IPS DF 19.7 (cell line): Measurements from ENCODE around the gene NAMPT.
"Not testable (repeated sequence)": the region's sequence is repeated elsewhere in the genome, so short reads cannot be mapped to it uniquely, and the experiment has no call there.

Experiments used
- DNase-seq: peaks from one replicate; pipeline ENCODE4 v3.0.0-alpha.2; 2013; ENCODE audit warnings: low read depth, low spot score

The NAMPT gene

GRCh38 chr7:106284714-106285050 lies at the start of gene NAMPT:
Gene NAMPT (minus strand): TSS chr7:106284983. CDS start chr7:106284884, 99 bp downstream.
- DNase-seq, result no peak

DNA sequence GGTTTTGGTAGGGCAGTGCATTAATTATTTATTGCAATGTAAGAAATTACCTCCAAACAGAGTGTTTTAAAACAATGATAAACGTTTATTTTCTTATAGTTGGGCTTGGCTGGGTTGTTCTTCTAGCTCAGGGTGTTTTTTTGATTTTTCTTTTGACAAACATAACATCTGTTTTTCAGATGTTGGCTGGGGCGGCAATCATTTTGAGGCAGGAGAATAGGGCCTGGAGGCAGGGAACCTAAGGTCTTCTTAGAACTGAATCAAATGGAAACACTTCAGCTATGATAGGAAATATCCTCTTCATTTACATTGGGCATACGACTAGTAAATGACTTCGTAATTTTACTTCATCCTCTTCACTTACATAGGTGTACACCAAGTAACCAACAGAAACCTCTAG lies 47.4 kb upstream of the NAMPT start:
- DNase-seq, result no peak

DNA sequence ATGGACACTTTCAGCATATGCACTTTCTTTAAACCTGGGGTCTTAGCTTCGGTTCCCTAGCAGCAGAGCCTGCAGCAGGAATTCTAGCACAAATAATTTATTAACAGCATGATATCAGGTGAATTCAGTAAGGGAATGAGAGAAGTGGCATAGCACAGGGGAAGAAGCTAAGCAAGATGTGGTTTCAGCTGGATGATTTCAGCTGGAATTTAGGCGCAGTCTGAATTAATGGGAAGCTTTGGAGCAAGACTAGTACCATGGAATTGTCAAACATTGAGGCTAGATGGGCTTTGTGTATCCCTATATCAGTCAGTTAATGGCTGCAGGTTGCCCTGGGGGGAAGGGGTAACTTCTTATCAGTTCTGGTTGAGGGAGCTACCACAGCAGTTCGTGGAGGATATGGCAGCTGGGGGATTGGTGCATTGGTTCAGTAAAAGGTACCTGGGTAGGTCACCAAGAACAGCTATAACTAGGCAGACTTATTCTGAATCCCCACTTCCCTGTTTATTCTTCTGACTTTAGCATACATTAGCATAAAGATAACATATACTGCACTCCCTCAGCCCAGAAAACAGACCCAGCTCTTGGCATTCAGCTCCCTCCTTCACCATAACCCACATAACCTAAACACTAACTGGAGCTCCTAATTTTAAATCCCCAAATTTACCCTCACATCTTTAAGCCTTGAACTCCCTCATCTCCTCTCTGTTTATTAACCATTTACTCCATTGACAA lies 46.8 kb upstream of the NAMPT start:
- DNase-seq, result no peak

DNA sequence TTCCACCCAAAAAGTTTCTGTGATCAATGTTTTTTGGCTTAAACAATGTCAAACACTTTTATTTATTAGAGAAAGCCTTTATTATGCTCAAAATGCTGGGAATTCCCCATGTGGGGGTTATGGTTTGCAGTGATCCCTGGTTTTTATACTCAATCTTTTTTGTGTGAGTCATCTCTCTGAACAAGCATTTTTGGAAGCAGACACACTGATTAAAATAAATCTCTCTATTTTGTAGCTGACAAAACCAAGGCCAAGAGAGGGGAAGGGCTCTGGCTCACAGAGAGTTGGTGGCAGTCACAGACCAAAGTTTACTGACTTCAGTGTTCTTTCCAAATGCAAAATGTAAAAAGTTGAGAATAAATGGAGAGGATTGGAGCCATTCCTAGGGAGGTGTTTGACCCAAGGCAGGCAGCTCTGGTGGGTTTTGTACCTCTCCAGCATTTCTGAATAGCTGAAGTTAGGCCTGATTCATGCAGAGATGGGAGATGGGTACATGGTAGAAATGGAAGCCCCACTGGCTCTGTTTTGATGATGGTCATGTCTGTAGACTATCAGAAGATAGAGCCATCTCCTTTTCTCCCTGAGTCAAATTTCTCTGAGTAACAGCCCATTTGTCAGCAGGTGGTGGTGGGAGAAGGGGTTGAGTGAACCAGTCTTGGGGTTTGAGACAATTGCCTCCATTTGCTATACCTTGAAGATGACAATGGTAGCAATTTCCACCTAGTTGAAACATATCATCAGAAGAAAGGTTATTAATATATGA lies 45.4 kb upstream of the NAMPT start:
- no peak for DNase-seq

DNA sequence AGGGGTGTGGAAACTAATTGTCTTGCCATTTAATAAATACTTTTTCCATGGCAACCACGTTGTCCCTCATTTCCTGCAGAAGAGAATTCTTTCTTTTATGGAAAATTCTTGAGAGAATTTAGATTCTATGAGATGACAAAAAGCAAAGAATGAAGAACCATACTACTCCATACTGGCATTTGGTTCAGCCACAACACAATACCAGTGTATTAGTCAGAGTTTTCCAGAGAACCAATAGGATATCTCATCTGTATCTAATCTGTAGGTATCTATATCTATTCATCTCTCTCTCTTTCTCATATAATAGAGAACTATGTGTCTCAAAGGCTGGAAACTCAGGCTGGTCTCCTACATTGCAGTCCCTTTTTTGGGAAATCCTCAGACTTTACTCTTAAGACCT lies 44.6 kb upstream of the NAMPT start:
- no peak for DNase-seq

GRCh38 chr7:106327538-106328481 lies 43.0 kb upstream of the NAMPT start:
- no peak for DNase-seq

GRCh38 chr7:106326594-106327537 lies 42.1 kb upstream of the NAMPT start:
- no peak for DNase-seq

DNA sequence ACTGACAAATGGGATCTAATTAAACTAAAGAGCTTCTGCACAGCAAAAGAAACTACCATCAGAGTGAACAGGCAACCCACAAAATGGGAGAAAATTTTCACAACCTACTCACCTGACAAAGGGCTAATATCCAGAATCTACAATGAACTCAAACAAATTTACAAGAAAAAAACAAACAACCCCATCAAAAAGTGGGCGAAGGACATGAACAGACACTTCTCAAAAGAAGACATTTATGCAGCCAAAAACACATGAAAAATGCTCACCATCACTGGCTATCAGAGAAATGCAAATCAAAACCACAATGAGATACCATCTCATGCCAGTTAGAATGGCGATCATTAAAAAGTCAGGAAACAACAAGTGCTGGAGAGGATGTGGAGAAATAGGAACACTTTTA lies 39.7 kb upstream of the NAMPT start:
- DNase-seq, result not testable (repeated sequence)

- not testable (repeated sequence) for DNase-seq
These were observed 35.5 kb upstream of the NAMPT start for GRCh38 chr7:106320254-106320770.

DNA sequence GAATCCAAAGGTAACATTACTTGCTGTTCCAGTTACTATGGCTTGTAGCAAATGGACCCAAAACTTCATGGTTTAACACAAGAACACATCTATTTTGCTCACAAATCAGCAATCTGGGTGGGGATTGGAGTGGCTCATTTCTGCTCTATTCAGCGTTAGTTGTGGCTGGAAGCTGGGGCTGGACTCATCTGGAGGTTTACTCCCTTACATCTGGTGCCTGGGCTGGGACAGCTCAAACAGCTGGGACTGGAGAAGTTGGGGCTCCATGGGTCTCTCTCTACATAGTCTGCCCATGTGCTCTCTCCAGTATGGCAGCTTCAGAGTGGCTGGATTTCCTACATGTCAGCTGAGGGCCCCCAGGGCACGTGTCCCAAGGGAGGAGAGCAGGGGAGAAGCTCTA lies 33.7 kb upstream of the NAMPT start:
- no peak for DNase-seq

- DNase-seq, result no peak
These were observed 33.2 kb upstream of the NAMPT start for GRCh38 chr7:106317971-106318370.

GRCh38 chr7:106316947-106317346 lies 32.2 kb upstream of the NAMPT start:
- DNase-seq, result no peak

DNA sequence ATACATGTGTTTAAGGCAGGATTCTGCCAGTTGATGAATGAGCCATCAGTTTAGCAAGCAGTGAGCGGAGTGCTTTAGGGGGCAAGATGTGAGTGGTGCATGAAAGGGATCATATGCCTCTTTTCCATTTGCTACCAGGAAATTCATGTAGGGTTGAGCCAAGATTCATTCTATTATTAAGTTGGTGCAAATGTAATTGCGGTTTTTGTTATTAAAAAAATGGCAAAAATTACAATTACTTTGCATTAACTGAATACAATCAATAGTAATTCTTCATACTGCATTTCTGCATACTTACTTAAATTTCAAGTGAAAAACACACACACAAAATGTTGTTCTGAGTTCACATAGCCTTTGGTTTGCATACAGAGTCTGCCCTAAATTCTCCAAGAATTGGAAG lies 30.1 kb upstream of the NAMPT start:
- no peak for DNase-seq

DNA sequence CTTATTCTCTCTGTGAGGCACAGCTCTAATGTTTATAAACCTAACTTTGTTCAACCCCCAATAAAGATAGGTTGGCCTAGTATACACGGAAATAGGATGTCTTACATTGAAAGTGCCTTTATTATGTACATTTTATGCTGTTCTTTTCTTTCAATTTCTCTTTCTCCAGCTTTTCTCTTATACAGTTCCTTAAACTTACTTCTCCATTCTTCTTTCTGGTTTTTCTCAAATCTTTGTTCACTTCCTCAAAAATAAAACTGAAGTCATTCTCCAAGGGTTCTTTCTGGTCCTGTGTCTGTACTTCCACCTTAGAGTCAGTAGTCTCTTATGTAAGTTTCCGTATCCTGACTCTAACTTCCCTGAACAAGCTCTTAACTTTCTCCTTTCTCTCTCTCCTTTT lies 29.2 kb upstream of the NAMPT start:
- DNase-seq, result no peak

DNA sequence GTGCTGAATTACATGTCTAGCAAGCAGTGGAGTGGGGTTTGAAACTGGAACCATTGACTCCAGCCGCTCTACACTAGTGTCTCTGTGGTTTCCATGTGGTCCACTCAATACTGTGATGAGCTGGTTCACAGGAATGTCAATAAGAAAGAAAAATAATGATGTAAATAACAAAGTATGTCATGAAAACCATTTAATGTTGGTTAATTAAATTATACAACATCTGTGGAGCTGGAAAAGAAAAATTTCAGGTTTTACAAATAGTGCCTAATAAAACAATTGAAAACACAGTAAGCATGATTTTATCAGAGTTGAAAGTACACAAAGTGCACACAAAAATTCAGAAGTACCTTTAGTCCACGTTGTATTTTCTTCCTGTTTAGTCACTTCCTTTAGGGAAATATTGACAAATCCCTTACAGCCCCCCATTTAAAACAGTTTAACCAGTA lies 28.7 kb upstream of the NAMPT start:
- no peak for DNase-seq

DNA sequence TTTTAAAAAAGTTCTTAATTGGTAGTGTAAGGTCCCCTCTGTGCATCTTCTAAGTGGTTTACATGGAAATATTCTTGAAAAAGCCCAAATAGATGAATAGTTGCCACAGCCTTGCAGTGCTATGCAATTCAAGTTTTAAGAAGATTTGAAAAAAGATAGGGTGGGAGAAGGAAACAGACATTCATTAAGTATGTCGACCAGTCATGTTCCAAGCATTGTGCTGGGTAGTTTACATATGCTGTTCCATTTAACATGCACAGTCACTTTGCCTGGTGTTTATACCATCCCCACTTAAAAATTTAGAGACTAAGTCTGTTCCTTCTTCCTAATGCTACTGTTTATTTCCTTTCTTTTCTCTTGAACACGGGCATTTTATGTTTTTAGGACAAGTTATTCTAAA lies 28.1 kb upstream of the NAMPT start:
- DNase-seq, result no peak

- no peak for DNase-seq
These were observed 27.5 kb upstream of the NAMPT start for GRCh38 chr7:106312099-106312871.

DNA sequence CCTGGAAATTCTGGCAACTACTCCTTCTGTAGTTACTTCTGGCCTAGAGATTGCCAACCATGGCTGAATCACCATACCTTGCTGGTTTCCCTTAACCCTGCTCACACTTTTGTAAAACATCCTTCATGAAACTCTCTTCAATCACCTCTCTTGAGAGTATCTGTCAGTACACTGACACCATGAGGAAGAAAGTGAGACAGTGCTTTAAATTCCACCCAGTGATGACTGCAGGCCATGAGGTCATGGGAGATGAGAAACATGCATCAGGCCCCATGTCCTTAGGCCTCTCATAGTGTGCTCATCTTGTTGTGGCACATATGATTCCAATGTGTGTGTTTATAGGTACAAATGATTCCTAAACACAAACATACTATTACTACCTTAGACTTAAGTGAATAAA lies 24.6 kb upstream of the NAMPT start:
- DNase-seq, result no peak

- DNase-seq, result no peak
These were observed 21.5 kb upstream of the NAMPT start for GRCh38 chr7:106306256-106306655.

GRCh38 chr7:106305732-106306131 lies 20.9 kb upstream of the NAMPT start:
- DNase-seq, result no peak
